HFFc6 (cell line): ENCODE data around the gene DDX10. TPM values are rescaled to one million over a fixed set of nuclear protein-coding genes. Genes with fewer than 3 reads are reported as not detected.

Experiments used
- DNase-seq: peaks from one replicate; pipeline ENCODE4 v3.0.0-alpha.2; 2018
- H3K27ac Mint-ChIP-seq: 2 replicates; pipeline ENCODE4 v1.8.0; 2020; ENCODE audit warnings: mild to moderate bottlenecking, mixed read lengths
- H3K27me3 Mint-ChIP-seq: 2 replicates; pipeline ENCODE4 v1.8.0; 2021; ENCODE audit warnings: mild to moderate bottlenecking, moderate library complexity, mixed read lengths; ENCODE audit not compliant: insufficient read depth
- H3K36me3 Mint-ChIP-seq: 2 replicates; pipeline ENCODE4 v1.8.0; 2021; ENCODE audit warnings: low read depth, mixed read lengths
- H3K4me1 Mint-ChIP-seq: 2 replicates; pipeline ENCODE4 v1.8.0; 2020; ENCODE audit warnings: low read depth, mixed read lengths
- H3K4me3 Mint-ChIP-seq: 2 replicates; pipeline ENCODE4 v1.8.0; 2020; ENCODE audit warnings: mild to moderate bottlenecking, moderate library complexity, mixed read lengths
- H3K9me3 Mint-ChIP-seq: 2 replicates; pipeline ENCODE4 v1.8.0; 2020; ENCODE audit warnings: mild to moderate bottlenecking, mixed read lengths
- CTCF ChIP-seq: fragments of 200-600 bp; sonication (generic); IDR thresholded peaks from 2 replicates; pipeline ENCODE4 v1.5.0; 2021; ENCODE audit warnings: antibody characterized with exemption, mild to moderate bottlenecking
- total RNA-seq, 6 experiments: library from RNA; stranded (reverse); fragmentation: NEBNext Ultra II Directional; extraction: Animal tissue kit (Norgen Biotek cat#: 25700); gene quantifications; 2 replicates in 1 of 6; 3 replicates in 5 of 6; pipeline ENCODE4 v1.2.3, GENCODE V29; 2021

DDX10 gene
- total RNA-seq, 6 experiments from 2014 or later = 24.5 to 45.5 (median 33.5) TPM

GRCh38 chr11:108891909-108892511 lies 227.1 kb downstream of the DDX10 start:
- no peak for TF ChIP-seq CTCF
- H3K27me3 Mint-ChIP-seq = no peaks in the 10 kb centered on the region
- peaks cover 15% of the 10 kb centered on the region for H3K36me3 Mint-ChIP-seq
- no peak for DNase-seq
- H3K4me3 Mint-ChIP-seq = no peak overlapping the region
- H3K9me3 Mint-ChIP-seq = peaks cover 3% of the 10 kb centered on the region; the same call in 1 of the 2 replicates
- H3K4me1 Mint-ChIP-seq = peaks cover 56% of the 10 kb centered on the region
- no peak overlapping the region for H3K27ac Mint-ChIP-seq

- H3K36me3 Mint-ChIP-seq = peaks cover 48% of the 10 kb centered on the region
- peak overlapping the region; percentile 66 for H3K4me3 Mint-ChIP-seq
- H3K27ac Mint-ChIP-seq = peak overlapping the region; percentile 73
- no peak for TF ChIP-seq CTCF
- peak; percentile 71 for DNase-seq
- peaks cover 5% of the 10 kb centered on the region; the same call in 1 of the 2 replicates for H3K9me3 Mint-ChIP-seq
- no peaks in the 10 kb centered on the region for H3K27me3 Mint-ChIP-seq
- peaks cover 48% of the 10 kb centered on the region for H3K4me1 Mint-ChIP-seq
Measured at GRCh38 chr11:108895579-108896480, 231.0 kb downstream of the DDX10 start.

GRCh38 chr11:108897071-108897481 lies 232.2 kb downstream of the DDX10 start:
- Mint-ChIP-seq H3K4me1 (peaks cover 47% of the 10 kb centered on the region), H3K36me3 (peaks cover 44% of the 10 kb centered on the region), H3K9me3 (peaks cover 5% of the 10 kb centered on the region; the same call in 1 of the 2 replicates), H3K4me3 (peak overlapping the region; percentile 66), H3K27me3 (no peaks in the 10 kb centered on the region), H3K27ac (peak overlapping the region; percentile 73)
- peak; percentile 33 for DNase-seq
- no peak for TF ChIP-seq CTCF

GRCh38 chr11:108897916-108898315 lies 233.0 kb downstream of the DDX10 start:
- Mint-ChIP-seq H3K4me3 (no peak overlapping the region), H3K4me1 (peaks cover 51% of the 10 kb centered on the region), H3K27ac (no peak overlapping the region), H3K36me3 (peaks cover 42% of the 10 kb centered on the region), H3K9me3 (peaks cover 5% of the 10 kb centered on the region; the same call in 1 of the 2 replicates), H3K27me3 (no peaks in the 10 kb centered on the region)
- no peak for DNase-seq
- TF ChIP-seq CTCF = no peak

- TF ChIP-seq CTCF = no peak
- Mint-ChIP-seq H3K4me3 (no peak overlapping the region), H3K9me3 (peaks cover 5% of the 10 kb centered on the region; the same call in 1 of the 2 replicates), H3K36me3 (peaks cover 46% of the 10 kb centered on the region), H3K27ac (no peak overlapping the region), H3K4me1 (peaks cover 49% of the 10 kb centered on the region), H3K27me3 (no peaks in the 10 kb centered on the region; the same call in 1 of the 2 replicates)
- DNase-seq = no peak
Measured at GRCh38 chr11:108901359-108901758, 236.5 kb downstream of the DDX10 start.
